ENCODE measurements around the gene PEX13.

DNA sequence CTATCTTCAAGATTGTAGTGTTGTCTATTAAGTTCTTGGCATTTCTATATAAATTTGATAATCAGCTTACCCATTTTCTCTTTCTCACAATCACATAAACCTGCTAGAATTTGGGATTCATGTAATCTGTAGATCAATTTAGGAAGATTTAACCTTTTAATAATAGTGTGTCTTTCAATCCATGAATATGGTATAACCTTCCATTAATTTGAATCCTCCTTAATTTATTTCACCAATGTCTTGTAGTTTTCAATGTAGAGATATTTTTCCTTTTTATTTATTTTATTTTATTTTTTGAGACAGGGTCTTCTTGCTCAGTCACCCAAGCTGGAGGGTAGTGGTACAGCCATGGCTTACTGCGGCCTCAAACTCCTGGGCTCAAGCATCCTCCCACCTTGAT, 68.4 kb downstream of the PEX13 start:
- TF ChIP-seq EZH2 (IDR thresholded peaks at IDR 0.05): no peak
- no peak for TF ChIP-seq POLR2AphosphoS5 (IDR thresholded peaks at IDR 0.05; ENCODE audit: borderline replicate concordance, low read depth, low read length)
